SK-N-SH treated with all-trans-retinoic acid at 6 μM for 48 hours (cell line): ENCODE results near the gene EP400.

ENCODE experiments used
- ATAC-seq: fragments of 200-7000 bp; cut with Tn5 transposase; 3 replicates; pipeline ENCODE4 v1.9.1; 2020; ENCODE audit warnings: mild to moderate bottlenecking, moderate library complexity
- ARNTL ChIP-seq: fragments of 450-650 bp; formaldehyde crosslinking; IDR thresholded peaks from 2 replicates; pipeline ENCODE4 v1.5.0; 2020; ENCODE audit warnings: low read depth, mild to moderate bottlenecking, moderate library complexity, borderline replicate concordance
- BACH2 ChIP-seq: fragments of 250-450 bp; sonication (Bioruptor Pico); IDR thresholded peaks from 2 replicates; pipeline ENCODE4 v1.9.0; 2021; ENCODE audit warnings: mild to moderate bottlenecking, borderline replicate concordance
- CREB5 ChIP-seq: fragments of 250-450 bp; sonication (Bioruptor Pico); IDR thresholded peaks from 2 replicates; pipeline ENCODE4 v1.5.1; 2020; ENCODE audit warnings: low read depth, mild to moderate bottlenecking, moderate library complexity
- CSDC2 ChIP-seq: fragments of 250-450 bp; sonication (Bioruptor Pico); IDR thresholded peaks from 2 replicates; pipeline ENCODE4 v1.5.0; 2020; ENCODE audit warnings: mild to moderate bottlenecking, moderate library complexity
- CSRNP3 ChIP-seq: fragments of 250-450 bp; sonication (Bioruptor Pico); IDR thresholded peaks from 2 replicates; pipeline ENCODE4 v1.5.1; 2021; ENCODE audit warnings: mild to moderate bottlenecking, moderate library complexity
- ESRRG ChIP-seq: fragments of 250-450 bp; sonication (Bioruptor Pico); IDR thresholded peaks from 2 replicates; pipeline ENCODE4 v1.6.1; 2021; ENCODE audit warnings: mild to moderate bottlenecking
- OSR1 ChIP-seq: fragments of 250-450 bp; sonication (Bioruptor Pico); IDR thresholded peaks from 2 replicates; pipeline ENCODE4 v1.8.0; 2022; ENCODE audit warnings: moderate library complexity, mild to moderate bottlenecking, inconsistent platforms
- PATZ1 ChIP-seq: fragments of 250-450 bp; sonication (Bioruptor Pico); IDR thresholded peaks from 2 replicates; pipeline ENCODE4 v1.8.0; 2020; ENCODE audit warnings: mild to moderate bottlenecking, moderate library complexity, borderline replicate concordance
- POU6F1 ChIP-seq: fragments of 250-450 bp; sonication (Bioruptor Pico); IDR thresholded peaks from 2 replicates; pipeline ENCODE4 v1.8.0; 2021; ENCODE audit warnings: low read depth, mild to moderate bottlenecking, moderate library complexity, borderline replicate concordance
- PPARA ChIP-seq: fragments of 250-450 bp; sonication (Bioruptor Pico); IDR thresholded peaks from 2 replicates; pipeline ENCODE4 v1.5.0; 2020; ENCODE audit warnings: mild to moderate bottlenecking, borderline replicate concordance
- RARB ChIP-seq: fragments of 250-450 bp; sonication (Bioruptor Pico); IDR thresholded peaks from 2 replicates; pipeline ENCODE4 v1.8.0; 2021; ENCODE audit warnings: mild to moderate bottlenecking, moderate library complexity
- SNAI2 ChIP-seq: fragments of 250-450 bp; sonication (Bioruptor Pico); IDR thresholded peaks from 2 replicates; pipeline ENCODE4 v1.5.0; 2020; ENCODE audit warnings: mild to moderate bottlenecking, moderate library complexity
- TCF4 ChIP-seq: fragments of 250-450 bp; sonication (Bioruptor Pico); IDR thresholded peaks from 2 replicates; pipeline ENCODE4 v1.8.0; 2021; ENCODE audit warnings: mild to moderate bottlenecking, moderate library complexity, borderline replicate concordance
- TOX ChIP-seq: fragments of 250-450 bp; sonication (Bioruptor Pico); IDR thresholded peaks from 2 replicates; pipeline ENCODE4 v1.8.0; 2021; ENCODE audit warnings: mild to moderate bottlenecking, moderate library complexity, borderline replicate concordance
- TSHZ2 ChIP-seq: fragments of 250-450 bp; sonication (Bioruptor Pico); IDR thresholded peaks from 2 replicates; pipeline ENCODE4 v1.5.0; 2020; ENCODE audit warnings: mild to moderate bottlenecking, moderate library complexity
- ZC3H10 ChIP-seq: fragments of 250-450 bp; sonication (Bioruptor Pico); IDR thresholded peaks from 2 replicates; pipeline ENCODE4 v1.5.1; 2021; ENCODE audit warnings: mild to moderate bottlenecking, moderate library complexity
- ZFP3 ChIP-seq: fragments of 250-450 bp; sonication (Bioruptor Pico); IDR thresholded peaks from 2 replicates; pipeline ENCODE4 v1.5.0; 2020; ENCODE audit warnings: mild to moderate bottlenecking, moderate library complexity
- ZFP30 ChIP-seq: fragments of 450-650 bp; formaldehyde crosslinking; IDR thresholded peaks from 2 replicates; pipeline ENCODE4 v1.5.0; 2022; ENCODE audit warnings: mild to moderate bottlenecking, moderate library complexity
- ZNF565 ChIP-seq: fragments of 450-650 bp; formaldehyde crosslinking; conservative IDR thresholded peaks from 2 replicates; pipeline ENCODE4 v1.5.0; 2020; ENCODE audit warnings: low read depth, mild to moderate bottlenecking, moderate library complexity
- ZNF70 ChIP-seq: fragments of 450-650 bp; formaldehyde crosslinking; IDR thresholded peaks from 2 replicates; pipeline ENCODE4 v1.5.0; 2020; ENCODE audit warnings: mild to moderate bottlenecking, moderate library complexity
- ZNF8 ChIP-seq: fragments of 450-650 bp; formaldehyde crosslinking; IDR thresholded peaks from 2 replicates; pipeline ENCODE4 v1.5.0; 2020; ENCODE audit warnings: mild to moderate bottlenecking, moderate library complexity

The EP400 gene

GRCh38 chr12:131940141-131940547 lies 9.6 kb upstream of the EP400 start (continued):
- no peak for TF ChIP-seq PPARA (CRISPR knock-in tag)
- TF ChIP-seq OSR1 (CRISPR knock-in tag): no peak
- TF ChIP-seq TOX (CRISPR knock-in tag): no peak
- TF ChIP-seq ZNF565 (CRISPR knock-in tag): no peak
- no peak for TF ChIP-seq CSRNP3

- ATAC-seq: no peak
- TF ChIP-seq ZC3H10 (CRISPR knock-in tag) (no peak), RARB (CRISPR knock-in tag) (no peak), PATZ1 (CRISPR knock-in tag) (no peak), ZFP3 (no peak), BACH2 (CRISPR knock-in tag) (no peak), SNAI2 (CRISPR knock-in tag) (no peak), POU6F1 (CRISPR knock-in tag) (no peak), ARNTL (no peak), ZNF70 (CRISPR knock-in tag) (no peak), ZFP30 (CRISPR knock-in tag) (no peak), CSDC2 (CRISPR knock-in tag) (no peak), TCF4 (CRISPR knock-in tag) (no peak)
- TF ChIP-seq, all 23 proteins: peak for 0
These were observed 8.4 kb upstream of the EP400 start for GRCh38 chr12:131941116-131941986.

GRCh38 chr12:131941987-131942341 lies 7.8 kb upstream of the EP400 start:
- TF ChIP-seq RARB (CRISPR knock-in tag) (no peak), PPARA (CRISPR knock-in tag) (no peak), ARNTL (no peak), CREB5 (CRISPR knock-in tag) (no peak), ESRRG (no peak), SNAI2 (CRISPR knock-in tag) (no peak), ZNF8 (CRISPR knock-in tag) (no peak), ZNF70 (CRISPR knock-in tag) (no peak), TOX (CRISPR knock-in tag) (no peak), ZFP3 (no peak), CSRNP3 (no peak), ZNF565 (CRISPR knock-in tag) (no peak), ZFP30 (CRISPR knock-in tag) (no peak), OSR1 (CRISPR knock-in tag) (no peak), TSHZ2 (CRISPR knock-in tag) (no peak), TCF4 (CRISPR knock-in tag) (no peak), BACH2 (CRISPR knock-in tag) (no peak)
- ATAC-seq: no peak
